Ovary (tissue), 9 donors: ENCODE data around the gene CD34. TPM values are rescaled to one million over a fixed set of nuclear protein-coding genes. Genes with fewer than 3 reads are reported as not detected.

Experiments
- DNase-seq, 5 donors: peaks; one replicate each; pipeline ENCODE4 v3.0.0-alpha.2; 2019 to 2020
- H3K27ac ChIP-seq, 2 donors: fragments of 200-600 bp; one replicate each; pipeline versions ENCODE4 v1.5.1 to v1.8.0; 2019 to 2022
- H3K27me3 ChIP-seq: fragments of 200-600 bp; one replicate; pipeline ENCODE4 v1.8.0; 2022
- H3K36me3 ChIP-seq: fragments of 200-600 bp; sonication (generic); one replicate; pipeline ENCODE4 v1.5.1; 2019
- H3K4me1 ChIP-seq: one replicate; pipeline ENCODE4 v1.8.1; 2013; ENCODE audit warnings: mild to moderate bottlenecking, moderate library complexity; ENCODE audit not compliant: insufficient read depth
- H3K4me3 ChIP-seq: fragments of 200-600 bp; sonication (generic); one replicate; pipeline ENCODE4 v1.5.1; 2017
- H3K9me3 ChIP-seq, 2 donors: fragments of 200-600 bp in 1 of 2; sonication (generic) in 1 of 2; one replicate each; pipeline versions ENCODE4 v1.5.1 to v1.8.1; 2013 to 2019; ENCODE audit warnings: mild to moderate bottlenecking in 1 of 2, moderate library complexity in 1 of 2
- CTCF ChIP-seq, 3 donors: fragments of 450-650 bp in 2 of 3; fragments of 200-600 bp in 1 of 3; IDR thresholded peaks; one replicate each; pipeline versions ENCODE4 v1.5.1 to v1.8.0; 2016 to 2022; ENCODE audit warnings: antibody characterized with exemption in 3 of 3, mild to moderate bottlenecking in 1 of 3
- EP300 ChIP-seq: sonication (generic); formaldehyde crosslinking; IDR thresholded peaks from one replicate; pipeline ENCODE4 v1.6.1; 2017; ENCODE audit warnings: antibody characterized with exemption
- POLR2A ChIP-seq: fragments of 450-650 bp; IDR thresholded peaks from one replicate; pipeline ENCODE4 v1.6.1; 2017; ENCODE audit warnings: antibody characterized with exemption, mild to moderate bottlenecking, moderate library complexity
- WGBS, 3 donors: extraction: QIAGEN DNeasy Blood & Tissue Kit in 1 of 3; methylation state at CpG; one replicate each; pipeline versions ENCODE4 v1.1.5 to v1.1.7; 2013 to 2017; 5-methylcytosine and 5-hydroxymethylcytosine counted together
- intact Hi-C, 4 donors: fragments of 100-400 bp; cut with DNase I; formaldehyde crosslinking; loops; one replicate each; pipeline versions ENCODE4 v1.11.0 to v1.15.1; 2022 to 2023
- polyA plus RNA-seq, 2 donors: library from polyadenylated mRNA; stranded (reverse); fragments of 200-250 nt in 1 of 2; fragments of 350-450 nt in 1 of 2; fragmentation: Illumina TruSeq in 1 of 2; extraction: RNeasy Lipid Tissue Mini Kit (QIAGEN cat#74804) in 1 of 2; gene quantifications; one replicate each; pipeline ENCODE4 v1.2.3, GENCODE V29; 2013 to 2014
- total RNA-seq, 7 donors: library from RNA; depleted of rRNA in 2 of 7; stranded (reverse); fragments of >200 nt in 2 of 7; fragmentation: NEBNext Ultra II Directional in 3 of 7; extraction: Animal tissue kit (Norgen Biotek cat#: 25700) in 3 of 7; gene quantifications; one replicate each; pipeline versions ENCODE4 v1.1.0 to v1.2.4, GENCODE V29; 2016 to 2023
- donor health status: DM: no; HTN: no; CAD: no; lungs with moderate emphysema.
- donor health status: DM: no; HTN: no; CAD: no.
- donor health status: Bipolar disorder and iron deficiency.
- donor health status: DM: yes; HTN: yes; CAD: no.
- donor health status: DM: no; HTN: no; CAD: no.
- donor health status: DM: yes; HTN: yes; CAD: no.

CD34 gene
- total and polyA plus RNA-seq, 9 donors, result 12.6 to 146 (median 25.9) TPM

- intact Hi-C loops, result no loop called here
- TF ChIP-seq POLR2A, result no peak
- no peak for TF ChIP-seq CTCF (IDR thresholded peaks at IDR 0.05)
- TF ChIP-seq EP300, result no peak
- H3K27me3 ChIP-seq, result no peaks in the 10 kb centered on the region
- no peaks in the 10 kb centered on the region for H3K36me3 ChIP-seq
- 59 to 69% (median 61%) methylated on average over 4 of the region's 4 CpGs for WGBS, 3 donors
- H3K27ac ChIP-seq, result no peak overlapping the region
- no peaks in the 10 kb centered on the region for H3K9me3 ChIP-seq
- H3K4me1 ChIP-seq, result no peaks in the 10 kb centered on the region
- peak in 1 of 5 donors; percentile 20 for DNase-seq
- H3K4me3 ChIP-seq, result no peak overlapping the region
These were observed 34.8 kb downstream of the CD34 start for GRCh38 chr1:207876131-207876530.

GRCh38 chr1:207875532-207875931 lies 35.4 kb downstream of the CD34 start:
- Histone ChIP-seq H3K27me3 (no peaks in the 10 kb centered on the region), H3K9me3 (no peaks in the 10 kb centered on the region), H3K27ac (no peak overlapping the region), H3K4me3 (no peak overlapping the region), H3K36me3 (no peaks in the 10 kb centered on the region), H3K4me1 (no peaks in the 10 kb centered on the region)
- 71 to 78% (median 77%) methylated on average over 4 of the region's 4 CpGs for WGBS, 3 donors
- DNase-seq, result peak in 1 of 5 donors; percentile 9
- intact Hi-C loops, result no loop called here
- TF ChIP-seq EP300, result no peak
- TF ChIP-seq CTCF (IDR thresholded peaks at IDR 0.05), result no peak
- TF ChIP-seq POLR2A, result no peak

- no peak overlapping the region for H3K27ac ChIP-seq
- 28 to 37% (median 34%) methylated on average over 8 of the region's 8 CpGs for WGBS, 3 donors
- no peaks in the 10 kb centered on the region for H3K27me3 ChIP-seq
- intact Hi-C loops, result no loop called here
- H3K9me3 ChIP-seq, result no peaks in the 10 kb centered on the region
- TF ChIP-seq POLR2A, result no peak
- no peak for TF ChIP-seq EP300
- no peak for TF ChIP-seq CTCF (IDR thresholded peaks at IDR 0.05)
- H3K4me3 ChIP-seq, result no peak overlapping the region
- H3K36me3 ChIP-seq, result no peaks in the 10 kb centered on the region
- peaks cover 2% of the 10 kb centered on the region for H3K4me1 ChIP-seq
- DNase-seq, result peak in 1 of 5 donors; percentile 50
These were observed 37.7 kb downstream of the CD34 start for GRCh38 chr1:207873055-207873890.

GRCh38 chr1:207872621-207873020 lies 38.3 kb downstream of the CD34 start:
- Histone ChIP-seq H3K27ac (peak overlapping the region in 1 of 2 donors; percentile 23), H3K4me1 (peaks cover 3% of the 10 kb centered on the region), H3K27me3 (no peaks in the 10 kb centered on the region), H3K4me3 (no peak overlapping the region), H3K36me3 (no peaks in the 10 kb centered on the region), H3K9me3 (no peaks in the 10 kb centered on the region)
- intact Hi-C loops, result no loop called here
- WGBS, 3 donors, result 95 to 100% (median 97%) methylated on average over 2 of the region's 2 CpGs
- DNase-seq, result no peak
- TF ChIP-seq EP300 (no peak), POLR2A (no peak), CTCF (IDR thresholded peaks at IDR 0.05) (no peak)
